ENCODE results near the gene ZFAND3. TPM values are rescaled to one million over a fixed set of nuclear protein-coding genes. Genes with fewer than 3 reads are reported as not detected.

Gene ZFAND3
- total RNA-seq, 1 experiment from 2014 or later: 47.2 TPM

DNA sequence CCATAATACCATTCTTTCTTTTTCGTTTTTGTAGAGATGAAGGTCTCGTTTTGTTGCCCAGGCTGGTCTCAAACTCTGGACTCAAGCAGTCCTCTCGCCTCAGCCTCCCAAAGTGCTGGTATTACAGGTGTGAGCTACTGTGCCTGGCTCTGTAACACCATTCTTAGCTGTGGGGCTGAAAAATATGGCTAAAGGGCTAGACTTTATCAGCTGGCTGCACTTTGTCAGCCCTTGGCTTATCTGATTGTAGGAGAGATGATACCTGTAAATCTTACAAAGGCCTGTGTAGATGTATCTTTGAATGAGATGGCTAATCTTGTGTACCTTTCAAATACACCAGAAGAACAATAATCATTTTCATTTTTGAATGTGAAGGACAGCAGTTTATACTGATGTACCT lies 55.2 kb downstream of the ZFAND3 start:
- no peaks in the 10 kb centered on the region for H3K4me1 ChIP-seq (ENCODE audit: control insufficient read depth in 1 of 2, insufficient read depth in 2 of 2, low read length in 2 of 2)
- H3K79me2 ChIP-seq (ENCODE audit: insufficient read depth, low read length): peaks cover 92% of the 10 kb centered on the region
- no peak overlapping the region for H3K4me3 ChIP-seq (replicated peaks in 1 of 2; ENCODE audit: low read depth in 1 of 2, low read length in 2 of 2)
- H3K4me2 ChIP-seq (ENCODE audit: low read length): no peak overlapping the region
- intact Hi-C loops (cut with micrococcal nuclease): no loop called here
- DNase-seq (ENCODE audit: low read depth, low spot score) (no peak), ATAC-seq (no peak)
- no TSS peak for BruUV-seq (replicated peaks)
- POLR2A ChIA-PET: no interaction called here
- RAD21 ChIA-PET (ENCODE audit: low non-redundant PET in 1 of 2, low total read pairs in 2 of 2, uncharacterized antibody in 2 of 2, unreplicated experiment in 2 of 2): no interaction called here
- no peaks in the 10 kb centered on the region for H3K9me2 ChIP-seq (ENCODE audit: insufficient read depth)
- H3K9ac ChIP-seq (ENCODE audit: low read length): no peak overlapping the region
- no peak for TF ChIP-seq SRF (IDR thresholded peaks at IDR 0.05; ENCODE audit: low read depth)
- TF ChIP-seq EZH2 (IDR thresholded peaks at IDR 0.05): no peak
- TF ChIP-seq JUND (IDR thresholded peaks at IDR 0.05): no peak
- TF ChIP-seq EZH2phosphoT487 (IDR thresholded peaks at IDR 0.05; ENCODE audit: borderline replicate concordance): no peak
- TF ChIP-seq SP1 (IDR thresholded peaks at IDR 0.05; ENCODE audit: low read depth): no peak
- TF ChIP-seq SIN3A (IDR thresholded peaks at IDR 0.05; ENCODE audit: low read depth): no peak
- no peak for TF ChIP-seq TCF7L2 (IDR thresholded peaks at IDR 0.05; ENCODE audit: borderline replicate concordance, extremely low read depth, insufficient read depth, insufficient read length)
- TF ChIP-seq RAD21 (IDR thresholded peaks at IDR 0.05; ENCODE audit: low read depth): no peak
- TF ChIP-seq, protein P1, sequence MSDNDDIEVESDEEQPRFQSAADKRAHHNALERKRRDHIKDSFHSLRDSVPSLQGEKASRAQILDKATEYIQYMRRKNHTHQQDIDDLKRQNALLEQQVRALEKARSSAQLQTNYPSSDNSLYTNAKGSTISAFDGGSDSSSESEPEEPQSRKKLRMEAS (IDR thresholded peaks at IDR 0.05): no peak
- TF ChIP-seq, protein P2, sequence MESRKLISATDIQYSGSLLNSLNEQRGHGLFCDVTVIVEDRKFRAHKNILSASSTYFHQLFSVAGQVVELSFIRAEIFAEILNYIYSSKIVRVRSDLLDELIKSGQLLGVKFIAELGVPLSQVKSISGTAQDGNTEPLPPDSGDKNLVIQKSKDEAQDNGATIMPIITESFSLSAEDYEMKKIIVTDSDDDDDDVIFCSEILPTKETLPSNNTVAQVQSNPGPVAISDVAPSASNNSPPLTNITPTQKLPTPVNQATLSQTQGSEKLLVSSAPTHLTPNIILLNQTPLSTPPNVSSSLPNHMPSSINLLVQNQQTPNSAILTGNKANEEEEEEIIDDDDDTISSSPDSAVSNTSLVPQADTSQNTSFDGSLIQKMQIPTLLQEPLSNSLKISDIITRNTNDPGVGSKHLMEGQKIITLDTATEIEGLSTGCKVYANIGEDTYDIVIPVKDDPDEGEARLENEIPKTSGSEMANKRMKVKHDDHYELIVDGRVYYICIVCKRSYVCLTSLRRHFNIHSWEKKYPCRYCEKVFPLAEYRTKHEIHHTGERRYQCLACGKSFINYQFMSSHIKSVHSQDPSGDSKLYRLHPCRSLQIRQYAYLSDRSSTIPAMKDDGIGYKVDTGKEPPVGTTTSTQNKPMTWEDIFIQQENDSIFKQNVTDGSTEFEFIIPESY (IDR thresholded peaks at IDR 0.05; ENCODE audit: extremely low read depth, insufficient replicate concordance, low read length): no peak
- TF ChIP-seq, protein P3, sequence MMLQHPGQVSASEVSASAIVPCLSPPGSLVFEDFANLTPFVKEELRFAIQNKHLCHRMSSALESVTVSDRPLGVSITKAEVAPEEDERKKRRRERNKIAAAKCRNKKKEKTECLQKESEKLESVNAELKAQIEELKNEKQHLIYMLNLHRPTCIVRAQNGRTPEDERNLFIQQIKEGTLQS (IDR thresholded peaks at IDR 0.05): no peak
- TF ChIP-seq POLR2A (IDR thresholded peaks at IDR 0.05; ENCODE audit: borderline replicate concordance, extremely low read depth, insufficient read depth, insufficient read length): no peak
- TF ChIP-seq, protein P4, sequence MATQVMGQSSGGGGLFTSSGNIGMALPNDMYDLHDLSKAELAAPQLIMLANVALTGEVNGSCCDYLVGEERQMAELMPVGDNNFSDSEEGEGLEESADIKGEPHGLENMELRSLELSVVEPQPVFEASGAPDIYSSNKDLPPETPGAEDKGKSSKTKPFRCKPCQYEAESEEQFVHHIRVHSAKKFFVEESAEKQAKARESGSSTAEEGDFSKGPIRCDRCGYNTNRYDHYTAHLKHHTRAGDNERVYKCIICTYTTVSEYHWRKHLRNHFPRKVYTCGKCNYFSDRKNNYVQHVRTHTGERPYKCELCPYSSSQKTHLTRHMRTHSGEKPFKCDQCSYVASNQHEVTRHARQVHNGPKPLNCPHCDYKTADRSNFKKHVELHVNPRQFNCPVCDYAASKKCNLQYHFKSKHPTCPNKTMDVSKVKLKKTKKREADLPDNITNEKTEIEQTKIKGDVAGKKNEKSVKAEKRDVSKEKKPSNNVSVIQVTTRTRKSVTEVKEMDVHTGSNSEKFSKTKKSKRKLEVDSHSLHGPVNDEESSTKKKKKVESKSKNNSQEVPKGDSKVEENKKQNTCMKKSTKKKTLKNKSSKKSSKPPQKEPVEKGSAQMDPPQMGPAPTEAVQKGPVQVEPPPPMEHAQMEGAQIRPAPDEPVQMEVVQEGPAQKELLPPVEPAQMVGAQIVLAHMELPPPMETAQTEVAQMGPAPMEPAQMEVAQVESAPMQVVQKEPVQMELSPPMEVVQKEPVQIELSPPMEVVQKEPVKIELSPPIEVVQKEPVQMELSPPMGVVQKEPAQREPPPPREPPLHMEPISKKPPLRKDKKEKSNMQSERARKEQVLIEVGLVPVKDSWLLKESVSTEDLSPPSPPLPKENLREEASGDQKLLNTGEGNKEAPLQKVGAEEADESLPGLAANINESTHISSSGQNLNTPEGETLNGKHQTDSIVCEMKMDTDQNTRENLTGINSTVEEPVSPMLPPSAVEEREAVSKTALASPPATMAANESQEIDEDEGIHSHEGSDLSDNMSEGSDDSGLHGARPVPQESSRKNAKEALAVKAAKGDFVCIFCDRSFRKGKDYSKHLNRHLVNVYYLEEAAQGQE (IDR thresholded peaks at IDR 0.05; ENCODE audit: low read depth): no peak
- no peak for TF ChIP-seq ZFX (IDR thresholded peaks at IDR 0.05)
- TF ChIP-seq CEBPB (IDR thresholded peaks at IDR 0.05; ENCODE audit: low read depth): no peak
- no peak for TF ChIP-seq CBX3 (IDR thresholded peaks at IDR 0.05; ENCODE audit: low read depth)
- TF ChIP-seq FOSL1 (IDR thresholded peaks at IDR 0.05; ENCODE audit: low read depth): no peak
- TF ChIP-seq YY1 (IDR thresholded peaks at IDR 0.05; ENCODE audit: extremely low read depth, insufficient replicate concordance, low read depth, low read length): no peak
- no peak for TF ChIP-seq ELF1 (IDR thresholded peaks at IDR 0.05; ENCODE audit: borderline replicate concordance, low read depth)
- H3K27ac ChIP-seq (ENCODE audit: low read depth, low read length): no peak overlapping the region
- peaks cover 6% of the 10 kb centered on the region; the same call in 1 of the 2 replicates for H4K20me1 ChIP-seq (ENCODE audit: insufficient read depth)
- H3K36me3 ChIP-seq (ENCODE audit: control insufficient read depth in 1 of 2, insufficient read depth in 2 of 2, low read length in 2 of 2): no peaks in the 10 kb centered on the region
- CTCF ChIA-PET: no interaction called here
- H2AFZ ChIP-seq (ENCODE audit: low read depth, low read length, poor library complexity, severe bottlenecking): no peak overlapping the region
- no peaks in the 10 kb centered on the region for H3K27me3 ChIP-seq (ENCODE audit: insufficient read depth, low read length)
- no peaks in the 10 kb centered on the region for H3K9me3 ChIP-seq (ENCODE audit: control insufficient read depth in 1 of 2, insufficient read depth in 1 of 2, low read depth in 1 of 2, low read length in 2 of 2)
